ENCODE measurements around the gene TF.

The TF gene

DNA sequence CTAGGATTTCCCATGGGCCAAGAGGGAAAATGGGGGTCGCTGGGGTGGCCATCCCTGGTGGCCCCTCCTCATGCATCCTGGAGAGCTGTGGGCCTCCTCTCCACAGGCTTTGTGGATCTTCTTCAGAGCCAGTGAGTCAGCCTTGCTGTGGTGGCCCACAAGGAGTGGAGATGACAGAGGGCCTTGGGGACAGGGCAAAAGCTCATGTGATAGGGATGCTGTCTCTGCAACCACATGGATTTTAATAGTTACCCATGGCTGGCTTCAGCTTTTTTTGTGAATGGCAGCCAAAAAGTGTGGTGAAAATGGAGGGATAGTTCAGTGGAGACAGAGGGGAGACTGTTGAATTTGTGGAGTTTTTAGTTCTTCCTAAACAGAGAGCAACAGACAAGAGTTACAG, 1.2 kb downstream of the TF start:
- no peak for DNase-seq (ENCODE audit: low read depth in 2 of 2)

DNA sequence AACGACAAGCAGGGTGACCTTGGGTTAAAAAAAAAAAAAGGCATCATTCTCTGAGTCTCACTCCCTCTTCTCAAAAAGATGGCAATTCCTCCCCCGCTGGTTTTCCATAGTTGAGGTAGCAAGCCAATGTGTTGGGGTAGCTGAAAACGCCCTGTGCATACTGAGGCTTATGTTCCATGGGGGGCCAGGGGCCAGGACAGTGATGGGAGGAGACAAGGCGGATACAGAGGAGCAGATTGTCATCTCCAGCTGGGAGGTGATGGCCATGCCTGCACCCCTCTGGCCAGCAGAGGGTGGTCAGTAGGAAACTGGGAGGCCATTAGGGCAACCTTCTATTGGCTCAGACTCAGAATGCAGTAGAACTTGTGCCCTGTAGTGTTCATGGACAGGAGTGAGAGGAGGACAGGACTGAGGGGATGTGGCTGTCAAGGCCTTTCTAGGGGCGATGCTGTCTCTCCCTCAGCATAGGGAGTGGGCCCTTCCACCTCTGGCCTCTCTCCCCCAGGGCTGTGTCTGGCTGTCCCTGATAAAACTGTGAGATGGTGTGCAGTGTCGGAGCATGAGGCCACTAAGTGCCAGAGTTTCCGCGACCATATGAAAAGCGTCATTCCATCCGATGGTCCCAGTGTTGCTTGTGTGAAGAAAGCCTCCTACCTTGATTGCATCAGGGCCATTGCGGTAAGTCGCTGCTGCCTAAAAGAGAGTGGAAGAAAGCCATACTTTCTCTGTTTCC, 1.9 kb downstream of the TF start:
- no peak for DNase-seq (ENCODE audit: low read depth in 2 of 2)

DNA sequence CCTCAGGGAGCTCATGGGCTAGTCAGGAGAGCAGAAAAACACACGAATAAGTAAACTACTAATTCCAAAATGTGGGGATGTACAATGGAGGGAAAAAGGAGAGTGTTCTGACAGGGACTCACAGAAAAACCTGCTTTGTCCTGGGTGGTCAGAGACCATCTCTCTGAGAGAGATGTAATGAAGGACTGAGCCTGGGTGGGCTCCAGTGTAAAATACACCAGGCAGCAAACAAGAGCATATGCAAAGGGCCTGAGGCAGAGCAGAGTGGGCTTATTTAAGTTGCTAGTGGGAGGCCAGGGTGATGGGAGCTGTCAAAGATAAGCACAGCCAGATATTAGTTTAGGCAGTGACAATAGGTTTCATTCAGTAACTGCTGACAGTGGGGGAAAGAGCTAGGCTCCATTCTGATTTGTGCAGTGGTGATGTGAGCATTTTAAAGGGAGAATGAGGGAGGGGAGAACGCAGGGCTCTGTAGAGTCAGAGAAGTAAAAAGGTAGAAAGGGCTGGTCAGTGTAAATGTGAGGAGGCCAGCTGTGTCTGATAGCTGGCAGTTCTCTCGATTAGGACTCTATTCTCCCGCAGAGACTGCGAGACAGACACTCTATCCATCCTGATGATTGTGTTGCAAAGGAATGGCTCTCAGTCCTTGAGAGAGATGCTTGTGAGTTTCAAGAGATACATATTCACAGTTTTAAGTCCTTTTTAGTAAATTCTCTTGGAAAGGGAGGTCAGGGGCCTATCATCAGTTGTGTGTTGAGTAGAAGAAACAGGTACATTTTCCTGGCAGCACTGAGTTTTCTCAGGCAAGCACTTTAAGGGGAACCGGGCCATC, 3.5 kb downstream of the TF start:
- no peak for DNase-seq (ENCODE audit: low read depth in 2 of 2)

DNA sequence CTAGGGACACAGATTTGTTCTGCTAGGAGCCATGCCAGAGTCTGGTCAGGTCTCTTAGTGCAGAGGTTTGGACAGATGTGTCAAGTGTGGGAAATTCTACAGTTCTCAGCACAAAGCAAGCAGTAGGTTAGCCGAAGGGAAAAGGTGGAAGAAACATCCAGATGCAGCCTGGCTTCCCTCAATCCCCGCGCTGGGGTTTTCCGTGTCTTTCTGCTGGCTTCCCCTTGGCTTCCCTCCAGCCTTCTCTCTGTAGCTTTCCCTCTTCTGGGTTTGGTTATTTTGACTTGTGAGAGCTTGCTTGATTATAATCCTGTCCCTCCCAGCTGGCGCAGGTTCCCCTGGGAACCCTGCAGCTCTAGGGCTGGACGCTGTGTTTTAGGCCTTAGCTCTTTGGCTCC, 4.1 kb downstream of the TF start:
- no peak for DNase-seq (ENCODE audit: low read depth in 2 of 2)

DNA sequence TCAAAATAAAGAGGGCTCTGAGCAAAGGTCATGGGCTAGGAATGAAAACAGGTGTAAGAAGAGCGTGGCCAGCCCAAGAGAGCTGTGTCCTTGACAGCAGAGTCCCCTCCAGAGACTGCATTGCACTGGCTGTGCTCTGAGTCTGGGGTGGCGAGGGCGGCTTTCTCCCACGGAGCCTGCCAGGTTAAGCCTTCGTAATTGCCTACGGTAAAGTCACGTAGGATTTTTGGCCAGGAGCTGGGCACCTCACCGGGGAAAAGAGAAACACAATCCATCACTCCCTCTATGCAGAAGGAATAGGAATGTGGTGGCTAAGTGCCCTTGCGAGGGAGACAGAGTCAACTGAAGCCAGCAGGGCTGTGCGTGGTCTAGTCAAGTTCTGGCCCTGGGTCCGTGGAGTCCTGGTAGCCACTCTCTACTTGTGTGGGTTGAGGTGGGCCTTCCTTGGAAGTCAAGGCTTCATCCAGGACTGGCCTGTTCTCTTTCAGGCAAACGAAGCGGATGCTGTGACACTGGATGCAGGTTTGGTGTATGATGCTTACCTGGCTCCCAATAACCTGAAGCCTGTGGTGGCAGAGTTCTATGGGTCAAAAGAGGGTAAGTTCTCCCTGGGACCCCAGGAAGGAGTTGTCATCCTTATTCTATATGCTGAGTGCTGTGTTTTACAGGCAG, 7.0 kb downstream of the TF start:
- DNase-seq (ENCODE audit: low read depth in 2 of 2), result no peak

DNA sequence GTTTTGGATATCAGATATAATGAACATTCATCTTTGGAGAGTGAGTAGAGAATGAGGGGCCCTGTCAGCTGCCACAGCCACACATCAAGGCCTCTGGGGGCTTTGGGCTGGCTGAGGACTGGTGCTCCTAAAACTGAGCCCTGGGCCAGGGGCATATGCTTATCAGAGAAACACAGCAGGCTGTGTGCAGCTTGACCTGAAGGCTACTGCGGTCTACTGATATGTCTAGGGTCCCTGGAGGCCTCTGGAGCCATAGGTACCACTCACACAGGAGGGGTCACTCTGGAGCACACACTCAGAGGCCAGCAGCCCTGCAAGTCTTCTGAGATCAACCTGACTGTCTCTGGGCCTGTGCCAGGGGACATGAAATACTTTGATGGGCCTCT, 7.6 kb downstream of the TF start:
- DNase-seq (ENCODE audit: low read depth in 2 of 2), result no peak

DNA sequence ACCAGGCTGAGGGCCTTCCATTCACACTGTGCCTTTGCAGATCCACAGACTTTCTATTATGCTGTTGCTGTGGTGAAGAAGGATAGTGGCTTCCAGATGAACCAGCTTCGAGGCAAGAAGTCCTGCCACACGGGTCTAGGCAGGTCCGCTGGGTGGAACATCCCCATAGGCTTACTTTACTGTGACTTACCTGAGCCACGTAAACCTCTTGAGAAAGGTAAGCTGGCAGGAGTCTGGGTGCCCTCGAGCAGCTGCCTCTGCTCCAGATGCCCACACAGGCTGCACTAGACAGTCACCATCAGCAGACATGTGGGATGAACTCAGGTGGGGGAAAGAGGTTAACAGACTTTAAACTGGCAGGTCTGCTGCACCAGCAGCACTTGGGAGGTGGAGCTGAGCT, 8.3 kb downstream of the TF start:
- DNase-seq (ENCODE audit: low read depth in 2 of 2), result no peak

DNA sequence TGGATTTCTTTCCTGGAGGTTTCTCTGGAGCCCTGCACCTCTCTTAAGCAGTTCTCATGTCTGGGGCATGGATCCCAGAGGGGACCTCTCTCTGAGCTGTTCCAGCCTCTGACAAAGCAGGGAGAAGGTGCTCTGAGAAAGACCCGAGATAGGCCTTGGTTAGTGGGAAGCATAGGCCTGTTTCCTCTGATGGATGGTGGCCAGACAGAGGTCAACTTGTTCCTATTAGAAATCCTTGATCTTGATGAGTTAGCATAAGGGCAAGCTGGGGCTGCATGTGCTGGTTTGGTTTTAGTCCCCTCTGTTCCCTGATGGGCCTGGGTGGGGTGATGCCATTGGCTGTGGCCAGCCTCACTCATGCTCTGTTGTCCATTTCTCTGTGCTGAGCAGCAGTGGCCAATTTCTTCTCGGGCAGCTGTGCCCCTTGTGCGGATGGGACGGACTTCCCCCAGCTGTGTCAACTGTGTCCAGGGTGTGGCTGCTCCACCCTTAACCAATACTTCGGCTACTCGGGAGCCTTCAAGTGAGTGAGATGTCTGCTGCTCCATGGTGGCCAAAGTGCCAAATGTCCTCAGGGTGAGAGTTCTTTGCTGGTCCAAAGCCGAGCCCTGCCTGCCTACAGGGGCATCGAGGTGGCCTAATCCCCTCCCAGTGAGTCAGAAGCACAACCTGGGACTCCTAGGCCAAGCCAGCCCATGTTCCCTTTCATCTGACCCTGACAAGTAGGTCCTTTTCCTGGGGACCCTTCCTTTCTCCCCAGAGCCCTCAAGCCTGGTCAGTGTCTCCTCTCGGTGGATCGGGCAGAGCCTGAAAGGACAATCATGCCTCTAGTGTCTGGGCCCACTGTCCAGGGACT, 9.0 kb downstream of the TF start:
- no peak for DNase-seq (ENCODE audit: low read depth in 2 of 2)

DNA sequence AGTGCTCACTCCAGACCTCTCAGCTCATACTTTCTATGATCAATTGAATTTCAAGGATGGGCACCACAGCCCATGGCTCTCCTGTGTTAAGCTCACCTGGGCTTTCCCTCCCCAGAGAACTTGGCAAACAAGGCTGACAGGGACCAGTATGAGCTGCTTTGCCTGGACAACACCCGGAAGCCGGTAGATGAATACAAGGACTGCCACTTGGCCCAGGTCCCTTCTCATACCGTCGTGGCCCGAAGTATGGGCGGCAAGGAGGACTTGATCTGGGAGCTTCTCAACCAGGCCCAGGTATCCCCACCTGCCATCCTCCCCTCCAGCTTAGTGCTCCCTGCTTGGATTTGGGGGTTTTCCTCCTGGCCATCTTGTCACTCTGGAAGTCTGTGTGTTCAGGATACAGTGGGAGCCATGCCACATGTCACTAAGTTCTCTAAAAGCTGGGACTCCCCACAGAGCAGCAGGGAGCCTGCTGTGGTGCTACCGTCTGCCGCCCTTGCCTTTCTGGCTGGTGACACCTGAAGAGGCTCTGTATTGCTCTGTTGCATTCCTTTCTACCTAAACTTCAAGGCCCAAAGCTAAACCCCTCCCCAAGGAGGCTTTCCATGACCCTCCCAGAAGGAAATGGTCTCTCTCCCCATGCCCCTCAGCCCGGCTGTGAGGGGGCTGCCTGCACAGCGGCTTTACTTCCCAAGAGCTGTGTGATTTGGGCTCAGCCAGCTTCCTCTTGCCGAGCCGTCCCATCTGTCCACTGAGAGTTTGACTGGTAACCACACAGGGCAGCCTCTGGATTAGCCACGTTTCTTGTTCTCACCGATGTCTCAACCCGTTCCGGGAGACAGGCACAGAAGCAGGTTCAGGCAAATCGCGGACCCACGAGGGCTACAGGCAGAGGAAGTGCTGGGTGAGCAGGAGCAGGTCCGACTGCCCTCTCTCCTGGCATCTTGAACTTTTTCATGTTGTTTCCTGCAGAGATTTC, 10.8 kb downstream of the TF start:
- no peak for DNase-seq (ENCODE audit: low read depth in 2 of 2)

DNA sequence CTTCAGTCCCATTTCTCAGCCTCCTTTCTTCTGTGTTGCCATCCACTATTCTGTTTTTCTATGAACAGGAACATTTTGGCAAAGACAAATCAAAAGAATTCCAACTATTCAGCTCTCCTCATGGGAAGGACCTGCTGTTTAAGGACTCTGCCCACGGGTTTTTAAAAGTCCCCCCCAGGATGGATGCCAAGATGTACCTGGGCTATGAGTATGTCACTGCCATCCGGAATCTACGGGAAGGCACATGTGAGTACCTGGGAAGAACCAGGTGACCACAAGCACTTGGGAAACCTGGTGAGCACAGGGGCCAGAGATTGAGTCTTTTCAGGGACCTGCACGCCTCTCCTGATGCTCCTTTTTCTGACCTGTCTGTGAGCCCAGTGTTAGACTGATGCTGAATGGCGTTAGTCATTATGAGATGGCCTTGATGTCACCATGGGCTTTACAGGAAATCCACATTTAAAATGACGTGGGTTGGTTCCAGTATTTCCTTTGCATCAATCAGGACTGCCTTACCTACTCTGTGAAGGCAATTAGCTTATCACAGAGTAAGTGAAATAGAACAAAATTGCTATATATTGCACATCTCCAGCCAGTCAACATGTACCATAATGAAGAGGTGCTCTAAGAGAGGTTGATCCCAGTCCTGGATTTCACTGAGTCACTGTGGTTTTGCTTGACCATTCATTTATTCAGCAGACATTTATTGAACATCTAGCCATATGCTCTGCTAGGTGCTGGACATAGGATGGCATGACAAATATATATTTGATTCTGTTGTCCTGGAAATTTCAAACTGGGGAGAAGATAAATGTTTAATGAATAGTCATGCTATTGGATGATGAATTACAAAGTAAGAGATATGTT, 11.7 kb downstream of the TF start:
- no peak for DNase-seq (ENCODE audit: low read depth in 2 of 2)

DNA sequence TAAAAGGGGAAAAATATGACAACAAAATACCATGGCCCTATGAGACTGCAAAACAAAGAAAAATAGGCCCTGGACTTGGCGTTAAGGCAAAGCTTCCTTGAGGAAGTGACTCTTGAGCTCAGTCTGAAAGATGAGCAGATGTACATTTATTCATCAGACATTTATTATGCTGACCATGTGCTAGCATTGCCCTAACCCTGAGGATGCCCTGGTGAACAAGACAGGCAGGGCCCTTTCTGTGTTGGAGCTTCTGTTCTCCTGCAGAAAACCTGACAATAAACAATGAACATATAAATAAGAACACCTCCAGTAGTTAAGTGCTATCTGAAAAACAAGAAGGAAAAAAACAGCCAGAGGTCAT, 12.4 kb downstream of the TF start:
- DNase-seq (ENCODE audit: low read depth in 2 of 2), result no peak

DNA sequence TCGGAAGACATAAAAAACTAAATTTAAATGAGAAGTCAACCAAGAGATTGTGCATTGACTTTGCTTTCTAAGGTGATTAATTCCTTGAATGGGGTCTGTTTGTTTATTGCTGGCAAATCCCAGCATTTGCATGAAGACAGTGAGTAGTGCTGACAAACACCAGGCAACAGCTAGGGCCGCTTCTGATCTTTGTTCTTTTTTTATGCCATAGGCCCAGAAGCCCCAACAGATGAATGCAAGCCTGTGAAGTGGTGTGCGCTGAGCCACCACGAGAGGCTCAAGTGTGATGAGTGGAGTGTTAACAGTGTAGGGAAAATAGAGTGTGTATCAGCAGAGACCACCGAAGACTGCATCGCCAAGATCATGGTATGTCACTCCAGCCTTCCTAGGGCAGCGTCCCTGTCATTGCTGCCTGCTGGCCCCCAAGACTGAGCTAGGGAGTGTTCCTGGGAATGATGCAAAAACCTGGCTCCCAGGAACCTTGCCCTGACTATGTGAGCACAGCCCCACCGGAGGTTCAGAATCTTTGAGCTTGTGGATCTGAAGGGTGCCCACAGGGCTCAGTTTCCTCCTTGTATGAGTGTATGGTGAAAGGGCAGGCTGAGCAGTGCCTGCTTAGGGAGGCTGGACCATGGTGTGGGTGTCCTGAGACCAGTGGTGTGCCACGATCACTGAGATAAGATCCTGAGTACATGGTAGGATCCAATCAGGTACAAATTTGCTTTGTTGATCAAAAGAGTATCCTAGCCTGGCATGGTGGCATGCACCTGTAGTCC, 13.0 kb downstream of the TF start:
- no peak for DNase-seq (ENCODE audit: low read depth in 2 of 2)

DNA sequence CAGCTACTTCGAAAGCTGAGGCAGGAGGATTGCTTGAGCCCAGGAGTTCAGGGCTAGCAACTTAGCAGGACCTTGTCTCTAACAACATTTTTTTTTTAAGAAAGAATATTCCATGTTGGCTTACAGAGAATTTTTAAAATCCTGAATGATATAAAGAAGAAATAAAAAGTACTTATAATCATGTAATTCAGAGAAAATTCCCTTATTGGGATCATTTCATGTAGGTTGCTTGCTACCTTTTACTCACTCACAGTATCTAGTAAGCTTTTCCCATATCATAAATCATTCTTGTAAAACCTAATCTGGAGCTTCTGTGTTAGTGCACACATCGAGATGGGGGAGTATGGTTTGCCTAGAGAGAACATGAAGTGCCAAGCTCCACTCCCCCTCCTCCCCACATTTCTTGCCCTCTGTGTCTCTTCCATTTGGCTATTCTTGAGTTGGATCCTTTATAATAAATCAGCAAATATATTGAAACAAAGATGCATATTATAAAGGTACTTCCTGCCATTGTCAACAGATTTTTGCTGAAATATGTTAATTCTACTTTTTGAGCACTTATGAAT, 13.6 kb downstream of the TF start:
- DNase-seq (ENCODE audit: low read depth in 2 of 2), result no peak

DNA sequence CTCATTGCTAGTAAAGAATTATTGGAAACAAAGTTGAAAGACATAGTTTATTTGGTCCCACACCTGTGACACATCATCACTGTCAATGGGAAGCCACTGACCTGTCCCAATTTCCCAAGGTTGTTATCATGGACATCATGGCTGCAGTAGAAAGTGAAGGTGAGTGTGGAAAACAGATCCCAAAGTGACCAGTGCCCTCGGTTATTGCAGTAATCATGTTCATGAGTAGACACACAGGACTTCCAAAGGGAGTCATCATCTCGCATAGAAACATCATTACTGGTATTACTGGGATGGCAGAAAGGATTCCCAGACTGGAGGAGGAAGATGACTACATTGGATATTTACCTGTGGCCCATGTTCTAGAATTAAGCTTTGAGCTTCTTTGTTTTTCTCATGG, 14.7 kb downstream of the TF start:
- no peak for DNase-seq (ENCODE audit: low read depth in 2 of 2)

DNA sequence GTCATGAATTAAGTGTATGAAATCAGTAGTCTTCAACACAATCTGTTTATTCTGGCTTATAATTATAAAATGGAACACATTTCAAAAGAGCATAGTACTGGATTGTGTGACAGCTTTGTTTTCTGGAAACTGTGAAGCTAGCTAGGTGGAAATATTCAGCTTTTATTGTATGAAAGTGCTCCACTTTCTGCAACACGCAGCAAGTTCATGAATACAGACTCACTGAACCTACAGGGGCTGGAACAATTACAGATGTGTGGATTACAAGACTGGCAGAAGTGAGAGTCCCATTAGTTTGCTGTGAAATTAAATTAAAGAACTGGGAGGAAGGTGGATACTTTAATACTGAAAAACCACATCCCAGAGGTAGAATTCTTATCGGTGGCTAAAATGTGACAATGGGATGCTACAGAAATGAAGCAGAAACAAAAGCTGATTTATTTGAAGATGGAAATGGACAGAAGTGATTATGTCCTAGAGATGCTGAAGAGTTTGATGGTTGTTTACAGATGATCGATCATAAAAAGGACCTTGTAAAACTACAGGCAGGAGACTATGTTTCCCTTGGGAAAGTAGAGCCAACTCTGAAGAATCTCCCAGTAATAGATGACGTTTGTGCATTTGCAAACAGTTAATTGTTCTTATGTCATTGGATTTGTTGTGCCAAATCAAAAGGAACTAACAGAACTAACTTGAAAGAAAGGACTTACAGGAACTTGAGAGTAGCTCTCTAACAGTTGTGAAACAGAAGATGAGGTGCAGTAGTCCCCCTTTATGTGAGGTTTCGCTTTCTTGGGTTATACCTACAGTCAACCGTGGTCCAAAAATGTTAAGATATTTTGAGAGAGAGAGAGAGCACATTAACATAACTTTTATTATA, 15.7 kb downstream of the TF start:
- DNase-seq (ENCODE audit: low read depth in 2 of 2), result no peak

DNA sequence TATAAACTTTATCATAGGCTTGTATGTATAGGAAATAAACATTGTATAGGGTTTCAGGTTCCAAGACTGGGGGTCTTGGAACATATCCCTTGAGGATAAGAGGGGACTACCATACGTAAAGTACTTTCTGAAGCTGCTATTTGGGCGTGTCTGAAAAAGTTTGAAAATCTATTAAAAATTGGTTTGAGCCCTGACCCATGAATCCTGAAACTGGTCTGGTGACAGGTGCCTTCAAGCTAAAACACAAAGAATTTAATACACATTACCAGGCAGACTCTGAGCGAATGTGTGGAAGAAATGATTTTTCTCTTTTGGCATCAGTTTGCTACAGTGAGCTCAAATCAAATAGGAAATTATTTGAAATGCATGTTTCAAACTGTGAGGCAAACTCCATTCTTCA, 16.3 kb downstream of the TF start:
- DNase-seq (ENCODE audit: low read depth in 2 of 2), result no peak

DNA sequence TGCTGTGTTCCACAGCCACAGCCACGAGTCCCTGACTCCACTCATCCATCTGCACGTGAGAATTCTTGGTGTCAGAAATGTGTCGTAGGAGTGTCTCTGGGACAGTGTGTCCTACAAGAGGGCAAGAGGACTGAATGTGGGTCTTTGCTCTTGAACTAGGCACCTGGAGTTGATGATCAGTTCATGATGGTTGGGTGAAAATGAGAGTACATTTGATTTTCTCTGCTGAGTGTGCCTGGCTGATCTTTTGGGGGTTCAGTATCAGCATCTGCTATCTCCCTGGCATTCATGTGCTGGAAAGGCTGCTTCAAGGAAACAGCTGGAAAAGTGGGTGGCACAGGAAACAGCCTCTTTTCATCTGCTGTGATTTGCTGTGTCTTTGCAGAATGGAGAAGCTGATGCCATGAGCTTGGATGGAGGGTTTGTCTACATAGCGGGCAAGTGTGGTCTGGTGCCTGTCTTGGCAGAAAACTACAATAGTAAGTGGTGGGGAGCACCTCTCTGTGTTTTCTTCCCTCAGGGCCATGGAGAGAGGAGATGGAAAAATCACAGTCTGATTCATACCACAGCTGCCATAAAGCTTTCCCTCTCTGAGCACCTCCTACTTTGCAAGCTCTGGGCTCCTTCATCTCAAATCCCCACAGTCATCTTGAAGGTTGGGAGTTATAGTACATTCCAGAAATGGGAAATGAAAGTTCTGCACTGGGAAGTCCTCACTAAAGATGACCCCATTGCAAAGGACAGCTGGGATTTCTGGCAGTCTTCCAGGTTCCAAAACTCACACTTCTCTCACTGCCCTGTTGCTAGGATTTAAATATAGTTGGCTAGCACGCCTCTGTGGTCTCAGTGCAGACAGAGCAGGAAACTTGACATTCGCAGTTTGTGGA, 17.8 kb downstream of the TF start:
- no peak for DNase-seq (ENCODE audit: low read depth in 2 of 2)

All from stimulated activated CD4-positive, alpha-beta T cell treated with anti-CD3 and anti-CD28 coated beads, Interleukin-12 subunit alpha, Interleukin-12 subunit beta, amount 100 ng/mL, for 24 hours (primary cell).